22Rv1 (cell line): ENCODE data around the gene SLC25A13.
A peak's percentile ranks its signal among the peaks of the same experiment; 100 is the strongest.

Source experiments
- H3K27ac ChIP-seq: fragments of 450-650 bp; 2 replicates; pipeline ENCODE4 v1.5.1; 2017
- ZFX ChIP-seq: fragments of 450-650 bp; IDR thresholded peaks from 2 replicates; pipeline ENCODE4 v1.6.1; 2017; ENCODE audit warnings: antibody characterized with exemption, borderline replicate concordance
- TF ChIP-seq, protein P1 (sequence below): fragments of 450-650 bp; IDR thresholded peaks from 2 replicates; pipeline ENCODE4 v1.5.1; 2017; ENCODE audit warnings: mild to moderate bottlenecking

Gene SLC25A13

DNA sequence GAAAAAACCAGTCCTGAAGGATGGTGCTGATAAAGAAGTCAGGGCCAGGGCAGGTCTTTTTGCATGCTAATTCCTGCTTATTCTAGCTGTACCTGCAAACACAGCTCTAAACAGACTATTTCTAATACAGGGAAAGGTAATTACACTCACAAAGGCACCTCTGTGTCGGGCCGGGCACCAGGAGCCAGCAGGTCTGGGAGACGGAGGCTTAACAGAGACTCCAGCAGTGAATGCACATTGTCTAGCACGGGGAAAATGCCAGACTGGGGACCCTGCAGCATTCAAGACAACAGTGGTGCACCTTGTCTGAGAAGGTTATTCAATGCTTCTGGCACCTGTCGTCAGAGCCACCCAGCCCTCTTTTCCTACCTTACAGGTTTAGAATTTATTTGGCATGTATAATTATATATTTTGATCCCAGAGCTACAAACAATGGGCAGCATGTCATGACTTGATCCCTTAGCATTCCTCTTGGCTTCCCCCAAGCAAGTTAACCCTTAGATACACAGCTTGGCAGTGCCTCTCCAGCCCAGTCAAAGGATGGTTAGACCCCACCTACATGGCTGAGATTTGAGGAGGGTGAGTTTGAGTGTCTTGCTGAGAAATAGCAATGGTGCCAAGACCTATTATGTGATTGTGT, 185.2 kb downstream of the SLC25A13 start:
- no peak overlapping the region for H3K27ac ChIP-seq

DNA sequence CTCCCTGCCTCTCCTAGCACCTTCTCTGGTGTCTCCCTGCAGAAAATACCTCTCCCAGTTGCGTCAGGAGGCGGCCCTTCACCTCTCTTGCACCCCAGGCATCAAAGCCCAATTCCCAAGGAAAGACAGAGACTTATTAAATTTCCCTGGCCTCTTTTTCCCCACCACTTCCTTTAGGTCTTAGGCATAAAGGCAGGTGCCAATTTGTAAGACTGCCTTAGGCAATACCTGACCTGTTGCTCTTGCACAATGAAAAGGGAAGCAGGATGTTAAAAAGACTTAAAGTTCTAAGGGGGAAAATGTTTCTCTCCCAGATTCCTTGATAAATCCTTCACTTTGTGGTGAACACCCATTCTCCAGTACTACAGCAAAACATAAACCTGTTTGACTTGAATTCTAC, 186.7 kb downstream of the SLC25A13 start:
- TF ChIP-seq, protein P1, sequence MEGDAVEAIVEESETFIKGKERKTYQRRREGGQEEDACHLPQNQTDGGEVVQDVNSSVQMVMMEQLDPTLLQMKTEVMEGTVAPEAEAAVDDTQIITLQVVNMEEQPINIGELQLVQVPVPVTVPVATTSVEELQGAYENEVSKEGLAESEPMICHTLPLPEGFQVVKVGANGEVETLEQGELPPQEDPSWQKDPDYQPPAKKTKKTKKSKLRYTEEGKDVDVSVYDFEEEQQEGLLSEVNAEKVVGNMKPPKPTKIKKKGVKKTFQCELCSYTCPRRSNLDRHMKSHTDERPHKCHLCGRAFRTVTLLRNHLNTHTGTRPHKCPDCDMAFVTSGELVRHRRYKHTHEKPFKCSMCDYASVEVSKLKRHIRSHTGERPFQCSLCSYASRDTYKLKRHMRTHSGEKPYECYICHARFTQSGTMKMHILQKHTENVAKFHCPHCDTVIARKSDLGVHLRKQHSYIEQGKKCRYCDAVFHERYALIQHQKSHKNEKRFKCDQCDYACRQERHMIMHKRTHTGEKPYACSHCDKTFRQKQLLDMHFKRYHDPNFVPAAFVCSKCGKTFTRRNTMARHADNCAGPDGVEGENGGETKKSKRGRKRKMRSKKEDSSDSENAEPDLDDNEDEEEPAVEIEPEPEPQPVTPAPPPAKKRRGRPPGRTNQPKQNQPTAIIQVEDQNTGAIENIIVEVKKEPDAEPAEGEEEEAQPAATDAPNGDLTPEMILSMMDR: no peak

More for the DNA sequence above, 185.2 kb downstream of the SLC25A13 start:
- TF ChIP-seq ZFX: no peak
- TF ChIP-seq, protein P1: no peak

DNA sequence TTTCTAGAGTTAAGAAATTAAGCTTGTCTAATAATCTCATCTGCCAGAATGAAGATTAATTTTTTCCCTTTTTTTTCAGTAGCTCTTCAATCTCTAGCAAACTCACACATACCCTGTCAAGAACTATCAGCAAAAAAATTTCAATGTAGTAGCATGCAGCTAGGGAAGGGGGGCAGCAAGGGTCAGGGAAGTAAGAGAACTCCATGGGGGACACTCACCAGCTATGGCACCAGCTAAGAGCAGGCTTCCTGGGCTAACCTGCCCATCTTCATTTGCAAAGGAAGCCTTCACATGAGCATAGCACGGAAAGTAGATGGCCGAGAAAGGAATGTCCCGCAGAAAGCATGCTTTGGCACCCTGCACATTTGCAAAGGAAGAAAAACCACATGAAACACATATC, 190.4 kb downstream of the SLC25A13 start:
- H3K27ac ChIP-seq: no peak overlapping the region
- TF ChIP-seq, protein P1: 0 out of 2 replicates have a peak, but pooled peaks have one; percentile 5
- TF ChIP-seq ZFX: no peak

More for the DNA sequence above, 186.7 kb downstream of the SLC25A13 start:
- no peak overlapping the region for H3K27ac ChIP-seq

DNA sequence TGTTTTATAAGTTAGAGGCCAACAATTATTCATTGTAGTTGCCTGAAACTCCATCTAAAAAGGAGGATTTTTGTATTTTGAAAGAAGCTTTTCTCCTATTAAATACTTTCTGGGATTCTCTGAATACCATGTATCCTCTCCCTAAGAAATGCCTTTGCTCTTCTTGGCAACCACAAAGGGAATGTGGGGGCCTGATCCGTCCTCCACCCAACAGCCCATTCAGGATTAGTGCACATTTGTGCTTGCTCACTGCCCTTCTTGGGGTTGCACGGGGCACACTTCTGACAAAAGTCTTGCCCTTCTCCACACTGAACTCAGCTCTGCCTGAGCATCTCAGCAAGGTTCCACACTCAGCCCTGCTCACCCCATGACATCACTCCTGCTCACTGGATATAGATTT, 194.2 kb downstream of the SLC25A13 start:
- no peak for TF ChIP-seq ZFX
- H3K27ac ChIP-seq: no peak overlapping the region

DNA sequence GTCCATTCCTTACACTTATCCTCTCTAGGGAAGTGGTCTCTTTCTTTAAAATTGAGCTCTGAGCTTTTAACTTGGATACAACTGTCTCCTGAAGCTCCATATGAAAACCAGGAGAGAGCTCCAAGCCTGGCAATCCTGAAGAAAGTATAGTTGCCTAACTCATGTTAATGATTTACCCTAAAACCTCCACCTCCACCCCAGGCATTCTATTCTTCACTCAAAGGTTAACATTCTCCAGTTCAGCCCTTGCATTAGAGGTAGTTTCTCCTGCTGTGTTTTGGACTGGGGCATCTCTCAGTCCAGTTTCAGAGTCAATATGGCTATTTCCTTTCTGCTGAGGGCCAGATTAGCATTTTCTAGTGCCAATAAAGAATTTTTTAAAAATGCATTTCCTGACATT, 195.5 kb downstream of the SLC25A13 start:
- H3K27ac ChIP-seq: 0 out of 2 replicates have a peak overlapping the region, but pooled peaks have one; percentile 4
- no peak for TF ChIP-seq ZFX
- TF ChIP-seq, protein P1: no peak

DNA sequence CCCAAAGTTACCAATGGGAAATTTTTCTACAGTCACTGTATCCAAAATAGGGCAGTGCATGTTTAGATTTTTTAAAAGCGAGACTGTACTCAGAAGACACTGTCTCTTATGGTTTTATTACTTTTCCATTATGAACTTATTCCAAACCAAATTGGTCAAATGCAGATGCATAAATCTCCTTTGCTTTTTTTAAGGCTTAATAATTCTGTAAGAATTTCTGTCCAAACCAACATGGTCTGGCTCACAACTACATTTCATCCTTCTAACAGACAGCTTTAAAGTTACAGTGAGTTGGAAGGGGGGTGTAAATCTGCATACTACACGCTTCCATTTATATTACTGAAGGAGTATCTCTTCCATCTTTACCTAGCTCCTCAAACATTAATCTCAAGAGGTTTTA, 199.2 kb downstream of the SLC25A13 start:
- TF ChIP-seq, protein P1: no peak
- no peak overlapping the region for H3K27ac ChIP-seq

DNA sequence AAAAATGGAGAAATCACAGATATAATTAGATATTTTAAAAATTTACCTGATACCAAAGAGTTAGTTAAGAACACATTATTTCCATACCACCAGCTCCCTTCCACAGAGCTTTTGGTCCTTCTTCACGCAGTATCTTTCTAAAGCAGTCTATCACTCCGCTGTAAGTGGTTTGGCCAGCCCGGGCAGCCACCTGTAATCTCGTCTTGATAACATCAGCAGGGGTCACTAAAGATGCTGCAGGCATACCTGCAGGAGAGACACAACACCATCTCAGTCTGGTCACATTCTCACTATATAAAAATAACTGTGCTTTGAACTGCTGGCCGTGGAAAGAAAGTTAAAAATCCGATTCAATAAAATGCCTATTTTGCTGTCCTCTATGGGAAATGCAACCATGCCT, 200.1 kb downstream of the SLC25A13 start:
- H3K27ac ChIP-seq: no peak overlapping the region
- TF ChIP-seq ZFX: no peak
- TF ChIP-seq, protein P1: no peak
